ENCODE measurements around the gene JCHAIN.

Gene JCHAIN

GRCh38 chr4:70637239-70637913 is 28.9 kb downstream of the JCHAIN start:
- DNase-seq (ENCODE audit: low read depth) = no peak

GRCh38 chr4:70634482-70634881 is 31.8 kb downstream of the JCHAIN start:
- no peak for DNase-seq (ENCODE audit: low read depth)

GRCh38 chr4:70632028-70632427 is 34.3 kb downstream of the JCHAIN start:
- DNase-seq (ENCODE audit: low read depth) = peak; percentile 31

GRCh38 chr4:70630162-70630561 is 36.1 kb downstream of the JCHAIN start:
- no peak for DNase-seq (ENCODE audit: low read depth)

- no peak for DNase-seq (ENCODE audit: low read depth)
Observed at GRCh38 chr4:70629469-70630090, 36.7 kb downstream of the JCHAIN start.

- no peak for DNase-seq (ENCODE audit: low read depth)
Observed at GRCh38 chr4:70628444-70628843, 37.9 kb downstream of the JCHAIN start, which contains the start of gene ENAM. Gene ENAM, plus strand, starts transcription at chr4:70628744. Its CDS starts 757 bp downstream, at chr4:70629501.

GRCh38 chr4:70627620-70628019 is 38.7 kb downstream of the JCHAIN start:
- DNase-seq (ENCODE audit: low read depth) = no peak

- DNase-seq (ENCODE audit: low read depth) = no peak
Observed at GRCh38 chr4:70624226-70624793, 42.0 kb downstream of the JCHAIN start.

GRCh38 chr4:70623323-70623722 is 43.0 kb downstream of the JCHAIN start:
- DNase-seq (ENCODE audit: low read depth) = no peak

GRCh38 chr4:70619778-70620177 is 46.5 kb downstream of the JCHAIN start:
- no peak for DNase-seq (ENCODE audit: low read depth)

- no peak for DNase-seq (ENCODE audit: low read depth)
Observed at GRCh38 chr4:70619288-70619687, 47.0 kb downstream of the JCHAIN start.

GRCh38 chr4:70614184-70614555 is 52.1 kb downstream of the JCHAIN start:
- DNase-seq (ENCODE audit: low read depth) = no peak

- no peak for DNase-seq (ENCODE audit: low read depth)
Observed at GRCh38 chr4:70613306-70614183, 52.8 kb downstream of the JCHAIN start.

- no peak for DNase-seq (ENCODE audit: low read depth)
Observed at GRCh38 chr4:70608324-70608723, 58.0 kb downstream of the JCHAIN start.

- no peak for DNase-seq (ENCODE audit: low read depth)
Observed at GRCh38 chr4:70607334-70607853, 58.9 kb downstream of the JCHAIN start.

- no peak for DNase-seq (ENCODE audit: low read depth)
Observed at GRCh38 chr4:70606459-70606858, 59.8 kb downstream of the JCHAIN start.
